Measurements from ENCODE around the gene GOLT1A.

DNA sequence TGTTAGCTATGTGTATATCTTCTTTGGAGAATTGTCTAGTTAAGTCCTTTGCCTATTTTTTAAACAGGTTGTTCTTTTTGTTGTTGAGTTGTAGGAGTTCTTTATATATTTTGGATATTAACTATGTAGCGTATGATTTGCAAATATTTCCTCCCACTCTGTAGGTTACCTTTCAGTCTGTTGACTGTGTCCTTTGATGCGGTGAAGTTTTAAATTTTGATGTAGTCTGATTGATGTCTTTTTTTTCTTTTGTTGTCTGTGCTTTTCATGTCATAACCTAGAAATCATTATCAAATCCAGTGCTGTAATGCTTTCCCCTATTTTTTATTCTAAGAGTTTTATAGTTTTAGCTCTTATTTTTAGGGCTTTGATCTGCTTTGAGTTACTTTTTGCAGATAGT is 8.8 kb downstream of the GOLT1A start:
- TF ChIP-seq POLR2A (IDR thresholded peaks at IDR 0.05) = no peak
- TF ChIP-seq, protein P1, sequence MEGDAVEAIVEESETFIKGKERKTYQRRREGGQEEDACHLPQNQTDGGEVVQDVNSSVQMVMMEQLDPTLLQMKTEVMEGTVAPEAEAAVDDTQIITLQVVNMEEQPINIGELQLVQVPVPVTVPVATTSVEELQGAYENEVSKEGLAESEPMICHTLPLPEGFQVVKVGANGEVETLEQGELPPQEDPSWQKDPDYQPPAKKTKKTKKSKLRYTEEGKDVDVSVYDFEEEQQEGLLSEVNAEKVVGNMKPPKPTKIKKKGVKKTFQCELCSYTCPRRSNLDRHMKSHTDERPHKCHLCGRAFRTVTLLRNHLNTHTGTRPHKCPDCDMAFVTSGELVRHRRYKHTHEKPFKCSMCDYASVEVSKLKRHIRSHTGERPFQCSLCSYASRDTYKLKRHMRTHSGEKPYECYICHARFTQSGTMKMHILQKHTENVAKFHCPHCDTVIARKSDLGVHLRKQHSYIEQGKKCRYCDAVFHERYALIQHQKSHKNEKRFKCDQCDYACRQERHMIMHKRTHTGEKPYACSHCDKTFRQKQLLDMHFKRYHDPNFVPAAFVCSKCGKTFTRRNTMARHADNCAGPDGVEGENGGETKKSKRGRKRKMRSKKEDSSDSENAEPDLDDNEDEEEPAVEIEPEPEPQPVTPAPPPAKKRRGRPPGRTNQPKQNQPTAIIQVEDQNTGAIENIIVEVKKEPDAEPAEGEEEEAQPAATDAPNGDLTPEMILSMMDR (IDR thresholded peaks at IDR 0.05) = no peak

All from lower leg skin (tissue), 3 donors.